Measurements from ENCODE around the gene PEX14.
A peak's percentile ranks its signal among the peaks of the same experiment; 100 is the strongest.

The PEX14 gene

DNA sequence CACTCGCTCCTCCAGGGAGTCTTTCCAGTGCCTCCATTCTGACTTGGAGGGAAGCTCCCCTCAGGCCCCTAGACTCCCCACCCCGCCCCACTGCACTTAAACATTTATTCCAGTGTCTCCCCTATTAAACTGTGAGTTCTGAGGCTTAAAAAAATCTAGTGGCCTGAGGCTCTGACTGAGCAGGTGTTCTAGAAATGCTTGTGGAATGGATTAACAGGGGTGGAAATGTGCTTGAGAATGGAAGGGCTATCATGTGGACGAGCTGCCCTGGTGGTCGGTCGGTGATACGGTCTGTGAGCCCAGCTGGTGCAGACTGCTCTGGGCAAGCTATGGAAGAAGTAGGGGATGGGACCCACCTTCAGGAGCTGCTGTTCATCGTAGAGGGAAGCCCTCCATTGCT lies 130.2 kb downstream of the PEX14 start:
- no peaks in the 10 kb centered on the region for H3K27me3 ChIP-seq
- no peaks in the 10 kb centered on the region for H3K4me1 ChIP-seq
- no peak overlapping the region for H3K4me3 ChIP-seq (ENCODE audit: low read depth, low read length)
- H3K36me3 ChIP-seq, result no peaks in the 10 kb centered on the region
- DNase-seq, result no peak
- H3K9me3 ChIP-seq, result no peaks in the 10 kb centered on the region
- TF ChIP-seq, protein P1, sequence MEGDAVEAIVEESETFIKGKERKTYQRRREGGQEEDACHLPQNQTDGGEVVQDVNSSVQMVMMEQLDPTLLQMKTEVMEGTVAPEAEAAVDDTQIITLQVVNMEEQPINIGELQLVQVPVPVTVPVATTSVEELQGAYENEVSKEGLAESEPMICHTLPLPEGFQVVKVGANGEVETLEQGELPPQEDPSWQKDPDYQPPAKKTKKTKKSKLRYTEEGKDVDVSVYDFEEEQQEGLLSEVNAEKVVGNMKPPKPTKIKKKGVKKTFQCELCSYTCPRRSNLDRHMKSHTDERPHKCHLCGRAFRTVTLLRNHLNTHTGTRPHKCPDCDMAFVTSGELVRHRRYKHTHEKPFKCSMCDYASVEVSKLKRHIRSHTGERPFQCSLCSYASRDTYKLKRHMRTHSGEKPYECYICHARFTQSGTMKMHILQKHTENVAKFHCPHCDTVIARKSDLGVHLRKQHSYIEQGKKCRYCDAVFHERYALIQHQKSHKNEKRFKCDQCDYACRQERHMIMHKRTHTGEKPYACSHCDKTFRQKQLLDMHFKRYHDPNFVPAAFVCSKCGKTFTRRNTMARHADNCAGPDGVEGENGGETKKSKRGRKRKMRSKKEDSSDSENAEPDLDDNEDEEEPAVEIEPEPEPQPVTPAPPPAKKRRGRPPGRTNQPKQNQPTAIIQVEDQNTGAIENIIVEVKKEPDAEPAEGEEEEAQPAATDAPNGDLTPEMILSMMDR (IDR thresholded peaks at IDR 0.05; ENCODE audit: low read depth, low read length), result no peak

DNA sequence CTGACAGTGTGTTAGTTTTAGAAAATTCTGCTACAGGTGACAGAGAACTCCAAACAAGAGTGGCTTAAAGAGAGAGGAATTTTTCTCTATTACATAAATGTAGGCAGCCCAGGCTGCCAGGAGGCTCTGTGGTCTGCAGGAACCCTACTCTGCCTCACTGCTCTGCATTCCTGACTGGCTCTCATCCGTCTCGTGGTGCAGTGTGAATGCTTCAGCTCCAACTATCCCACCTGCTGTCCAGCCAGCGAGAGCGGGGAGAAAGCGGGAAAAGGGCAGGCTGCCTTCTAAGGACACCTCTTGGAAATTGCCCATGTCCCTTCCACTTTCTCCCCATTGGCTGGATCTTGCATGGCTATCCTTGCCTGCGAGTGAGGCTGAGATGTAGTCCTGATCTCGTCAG lies 131.3 kb downstream of the PEX14 start:
- Histone ChIP-seq H3K9me3 (no peaks in the 10 kb centered on the region), H3K27me3 (no peaks in the 10 kb centered on the region), H3K4me1 (no peaks in the 10 kb centered on the region), H3K36me3 (no peaks in the 10 kb centered on the region), H3K4me3 (ENCODE audit: low read depth, low read length) (no peak overlapping the region)
- TF ChIP-seq, protein P1 (IDR thresholded peaks at IDR 0.05; ENCODE audit: low read depth, low read length), result no peak
- no peak for DNase-seq

DNA sequence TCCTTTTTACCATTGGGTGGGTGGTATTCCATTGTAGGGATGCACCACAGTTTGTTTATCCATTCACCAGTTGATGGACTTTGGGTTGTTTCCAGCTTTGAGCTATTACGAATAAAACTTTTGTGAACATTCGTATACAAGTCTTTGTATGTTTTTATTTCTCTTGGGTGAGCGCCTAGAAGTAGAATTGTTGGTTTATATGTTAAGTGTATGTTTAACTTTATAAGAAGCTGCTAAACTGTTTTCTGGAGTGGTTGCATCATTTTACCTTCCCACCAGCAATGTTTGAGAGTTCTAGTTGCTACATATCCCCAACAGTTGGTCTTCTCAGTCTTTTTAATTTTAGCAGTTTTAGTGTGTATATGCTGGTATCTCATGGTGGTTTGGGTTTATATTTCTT lies 132.5 kb downstream of the PEX14 start:
- Histone ChIP-seq H3K4me1 (peaks cover 2% of the 10 kb centered on the region), H3K27me3 (no peaks in the 10 kb centered on the region), H3K4me3 (ENCODE audit: low read depth, low read length) (no peak overlapping the region), H3K9me3 (no peaks in the 10 kb centered on the region), H3K36me3 (no peaks in the 10 kb centered on the region)
- DNase-seq, result no peak
- TF ChIP-seq, protein P1 (IDR thresholded peaks at IDR 0.05; ENCODE audit: low read depth, low read length), result no peak

DNA sequence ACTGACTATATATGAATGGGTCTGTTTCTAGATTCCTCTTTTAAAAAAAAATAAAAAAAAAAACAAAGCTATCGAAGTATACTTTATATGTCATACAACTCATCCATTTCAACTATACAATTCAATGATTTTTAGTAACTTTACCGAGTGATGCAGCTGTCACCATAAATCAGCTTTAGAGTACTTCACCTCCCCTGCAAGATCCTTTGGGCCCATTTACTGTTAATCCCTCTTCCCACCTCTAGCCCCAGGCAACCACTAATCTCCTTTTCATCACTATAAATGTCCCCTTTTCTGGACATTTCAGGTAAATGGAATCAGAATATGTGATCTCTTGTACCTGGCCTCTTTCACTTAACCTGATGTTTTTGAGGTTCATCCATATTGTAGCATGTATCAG lies 133.9 kb downstream of the PEX14 start:
- no peak overlapping the region for H3K4me3 ChIP-seq (ENCODE audit: low read depth, low read length)
- H3K4me1 ChIP-seq, result peaks cover 8% of the 10 kb centered on the region
- no peaks in the 10 kb centered on the region for H3K36me3 ChIP-seq
- no peaks in the 10 kb centered on the region for H3K9me3 ChIP-seq
- no peaks in the 10 kb centered on the region for H3K27me3 ChIP-seq
- TF ChIP-seq, protein P1 (IDR thresholded peaks at IDR 0.05; ENCODE audit: low read depth, low read length), result no peak
- no peak for DNase-seq

DNA sequence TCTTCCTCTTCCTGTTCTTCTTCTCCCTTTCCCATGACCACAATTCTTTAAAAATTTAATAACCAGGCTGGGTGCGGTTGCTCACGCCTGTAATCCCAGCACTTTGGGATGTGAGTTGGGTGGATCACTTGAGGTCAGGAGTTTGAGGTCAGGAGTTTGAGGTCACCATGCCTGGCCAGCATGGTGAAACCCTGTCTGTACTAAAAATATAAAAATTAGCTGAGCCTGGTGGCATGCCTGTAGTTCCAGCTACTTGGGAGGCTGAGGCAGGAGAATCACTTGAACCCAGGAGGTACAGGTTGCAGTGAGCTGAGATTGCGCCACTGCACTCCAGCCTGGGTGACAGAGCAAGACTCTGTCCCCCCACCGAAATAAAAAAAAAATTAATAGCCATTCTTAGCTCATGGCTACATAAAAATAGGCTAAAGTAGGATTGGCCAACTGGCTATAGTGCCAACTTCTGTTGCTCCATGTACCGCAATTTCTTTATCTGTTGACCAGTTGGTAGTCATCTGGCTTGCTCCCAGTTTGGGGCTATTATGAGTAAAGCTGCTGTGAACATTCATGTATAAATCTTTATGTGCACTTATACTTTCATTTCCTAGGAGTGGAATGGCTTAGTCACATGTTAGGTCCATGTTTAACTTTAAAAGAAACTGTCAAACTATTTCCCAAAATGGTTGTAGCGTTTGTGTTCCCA lies 136.3 kb downstream of the PEX14 start:
- no peak for DNase-seq
- no peak overlapping the region for H3K4me3 ChIP-seq (ENCODE audit: low read depth, low read length)
- TF ChIP-seq, protein P1 (IDR thresholded peaks at IDR 0.05; ENCODE audit: low read depth, low read length), result no peak

DNA sequence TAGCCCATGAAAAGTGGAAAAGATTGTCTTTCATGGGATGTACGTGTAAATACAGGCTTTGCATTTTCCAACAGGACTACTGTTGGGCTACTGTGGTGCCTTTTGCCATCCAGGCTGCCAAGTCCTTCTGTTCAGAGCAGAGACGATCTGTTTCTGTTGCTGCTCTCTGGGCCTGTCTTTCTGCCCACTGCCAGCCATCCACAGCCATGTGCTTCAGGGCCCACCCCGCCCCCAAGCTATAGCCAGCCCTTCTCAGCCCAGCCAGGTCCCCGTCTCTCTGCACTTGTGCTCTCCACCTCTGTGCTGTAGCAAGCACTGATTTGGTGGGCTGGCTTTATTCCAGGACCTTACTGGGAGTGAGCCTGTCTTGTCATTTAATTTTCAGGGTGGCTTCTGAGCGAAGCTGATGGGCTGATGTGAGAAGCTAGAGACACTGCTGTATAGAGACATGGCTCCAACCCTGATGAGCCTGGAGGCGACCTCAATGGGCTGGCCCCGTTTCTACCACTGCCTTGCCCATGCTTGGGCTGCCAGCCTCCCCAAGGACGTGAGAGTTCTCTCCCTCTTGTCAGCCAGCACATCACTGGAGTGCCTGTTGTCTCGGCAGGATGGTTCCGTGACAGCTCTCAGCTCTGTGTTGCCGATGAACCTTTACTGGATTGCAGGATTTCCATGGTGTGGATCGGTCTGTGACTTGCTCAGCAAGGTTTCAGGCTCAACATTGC lies 137.8 kb downstream of the PEX14 start:
- no peak overlapping the region for H3K4me3 ChIP-seq (ENCODE audit: low read depth, low read length)
- DNase-seq, result peak; percentile 85
- TF ChIP-seq, protein P1 (IDR thresholded peaks at IDR 0.05; ENCODE audit: low read depth, low read length), result no peak

More for the DNA sequence above, 136.3 kb downstream of the PEX14 start:
- H3K4me1 ChIP-seq, result peaks cover 8% of the 10 kb centered on the region
- no peaks in the 10 kb centered on the region for H3K27me3 ChIP-seq
- H3K36me3 ChIP-seq, result no peaks in the 10 kb centered on the region
- H3K9me3 ChIP-seq, result no peaks in the 10 kb centered on the region

More for the DNA sequence above, 137.8 kb downstream of the PEX14 start:
- Histone ChIP-seq H3K27me3 (no peaks in the 10 kb centered on the region), H3K36me3 (no peaks in the 10 kb centered on the region), H3K4me1 (peaks cover 8% of the 10 kb centered on the region), H3K9me3 (no peaks in the 10 kb centered on the region)
